ENCODE measurements around the gene U2AF1.
A peak's percentile ranks its signal among the peaks of the same experiment; 100 is the strongest.
"Not testable (repeated sequence)": the region's sequence is repeated elsewhere in the genome, so short reads cannot be mapped to it uniquely, and the experiment has no call there.

U2AF1 gene

GRCh38 chr21:43062955-43063664 is 44.3 kb downstream of the U2AF1 start:
- not testable (repeated sequence) for H4K20me1 ChIP-seq (ENCODE audit: insufficient read depth, low read length); H2AFZ ChIP-seq (ENCODE audit: low read depth, low read length); ATAC-seq (ENCODE audit: insufficient read depth, low read depth); DNase-seq; H3K36me3 ChIP-seq (ENCODE audit: insufficient read depth, low read length); H3K4me2 ChIP-seq (ENCODE audit: insufficient read depth, low read length); H3K9me3 ChIP-seq (ENCODE audit: insufficient read depth, low read length, severe bottlenecking); H3K79me2 ChIP-seq (ENCODE audit: insufficient read depth, low read length); H3K27me3 ChIP-seq (ENCODE audit: insufficient read depth, low read length, poor library complexity); H3K4me3 ChIP-seq (ENCODE audit: low read depth in 1 of 2, low read length in 2 of 2); H3K27ac ChIP-seq (ENCODE audit: low read length); H3K9ac ChIP-seq (ENCODE audit: low read depth, low read length); H3K4me1 ChIP-seq (ENCODE audit: insufficient read depth, low read length)

GRCh38 chr21:43053112-43053511 is 54.3 kb downstream of the U2AF1 start:
- H3K9me3 ChIP-seq (ENCODE audit: insufficient read depth, low read length, severe bottlenecking); H3K27ac ChIP-seq (ENCODE audit: low read length); H3K4me1 ChIP-seq (ENCODE audit: insufficient read depth, low read length); H4K20me1 ChIP-seq (ENCODE audit: insufficient read depth, low read length); H3K27me3 ChIP-seq (ENCODE audit: insufficient read depth, low read length, poor library complexity); H3K9ac ChIP-seq (ENCODE audit: low read depth, low read length); H3K4me2 ChIP-seq (ENCODE audit: insufficient read depth, low read length); H3K36me3 ChIP-seq (ENCODE audit: insufficient read depth, low read length); H3K4me3 ChIP-seq (ENCODE audit: low read depth in 1 of 2, low read length in 2 of 2); DNase-seq; H3K79me2 ChIP-seq (ENCODE audit: insufficient read depth, low read length); ATAC-seq (ENCODE audit: insufficient read depth, low read depth); H2AFZ ChIP-seq (ENCODE audit: low read depth, low read length): not testable (repeated sequence)

- peak overlapping the region; percentile 33; the same call in 1 of the 2 replicates for H3K4me2 ChIP-seq (ENCODE audit: insufficient read depth, low read length)
These were observed 61.2 kb downstream of the U2AF1 start for GRCh38 chr21:43045876-43046821.

GRCh38 chr21:43045165-43045875 is 62.0 kb downstream of the U2AF1 start:
- Histone ChIP-seq H3K9ac (ENCODE audit: low read depth, low read length) (0 out of 2 replicates have a peak overlapping the region, but pooled peaks have one; percentile 36), H3K4me2 (ENCODE audit: insufficient read depth, low read length) (0 out of 2 replicates have a peak overlapping the region, but pooled peaks have one; percentile 28), H3K4me1 (ENCODE audit: insufficient read depth, low read length) (peaks cover 11% of the 10 kb centered on the region), H3K27ac (ENCODE audit: low read length) (peak overlapping the region; percentile 68)
- not testable (repeated sequence) for H2AFZ ChIP-seq (ENCODE audit: low read depth, low read length); H3K9me3 ChIP-seq (ENCODE audit: insufficient read depth, low read length, severe bottlenecking); H3K4me3 ChIP-seq (ENCODE audit: low read depth in 1 of 2, low read length in 2 of 2); H4K20me1 ChIP-seq (ENCODE audit: insufficient read depth, low read length); H3K79me2 ChIP-seq (ENCODE audit: insufficient read depth, low read length); H3K27me3 ChIP-seq (ENCODE audit: insufficient read depth, low read length, poor library complexity); H3K36me3 ChIP-seq (ENCODE audit: insufficient read depth, low read length)
- TF ChIP-seq CTCF (IDR thresholded peaks at IDR 0.05; ENCODE audit: borderline replicate concordance, extremely low read depth, low read length, poor library complexity, severe bottlenecking) = peak; percentile 3
- peak; percentile 91 for ATAC-seq (ENCODE audit: insufficient read depth, low read depth)
- peak; percentile 61 for DNase-seq

More at GRCh38 chr21:43045876-43046821, 61.2 kb downstream of the U2AF1 start:
- DNase-seq (peak; percentile 25), ATAC-seq (ENCODE audit: insufficient read depth, low read depth) (peak; percentile 47)
- H3K79me2 ChIP-seq (ENCODE audit: insufficient read depth, low read length); H3K27me3 ChIP-seq (ENCODE audit: insufficient read depth, low read length, poor library complexity); H3K4me3 ChIP-seq (ENCODE audit: low read depth in 1 of 2, low read length in 2 of 2); H2AFZ ChIP-seq (ENCODE audit: low read depth, low read length); H3K9me3 ChIP-seq (ENCODE audit: insufficient read depth, low read length, severe bottlenecking); H3K36me3 ChIP-seq (ENCODE audit: insufficient read depth, low read length); H4K20me1 ChIP-seq (ENCODE audit: insufficient read depth, low read length): not testable (repeated sequence)
- H3K4me1 ChIP-seq (ENCODE audit: insufficient read depth, low read length) = peaks cover 11% of the 10 kb centered on the region
- 0 out of 2 replicates have a peak overlapping the region, but pooled peaks have one; percentile 36 for H3K9ac ChIP-seq (ENCODE audit: low read depth, low read length)
- H3K27ac ChIP-seq (ENCODE audit: low read length) = peak overlapping the region; percentile 68

GRCh38 chr21:43044547-43044946 is 62.8 kb downstream of the U2AF1 start:
- not testable (repeated sequence) for H3K36me3 ChIP-seq (ENCODE audit: insufficient read depth, low read length); H3K79me2 ChIP-seq (ENCODE audit: insufficient read depth, low read length); ATAC-seq (ENCODE audit: insufficient read depth, low read depth); H3K9ac ChIP-seq (ENCODE audit: low read depth, low read length); H3K4me2 ChIP-seq (ENCODE audit: insufficient read depth, low read length); H2AFZ ChIP-seq (ENCODE audit: low read depth, low read length); H3K9me3 ChIP-seq (ENCODE audit: insufficient read depth, low read length, severe bottlenecking); H3K27me3 ChIP-seq (ENCODE audit: insufficient read depth, low read length, poor library complexity); H4K20me1 ChIP-seq (ENCODE audit: insufficient read depth, low read length); H3K27ac ChIP-seq (ENCODE audit: low read length); H3K4me3 ChIP-seq (ENCODE audit: low read depth in 1 of 2, low read length in 2 of 2)
- DNase-seq = peak; percentile 10
- peaks cover 11% of the 10 kb centered on the region for H3K4me1 ChIP-seq (ENCODE audit: insufficient read depth, low read length)

- not testable (repeated sequence) for H3K36me3 ChIP-seq (ENCODE audit: insufficient read depth, low read length)
These were observed 64.1 kb downstream of the U2AF1 start for GRCh38 chr21:43043291-43043690.

More at GRCh38 chr21:43043291-43043690, 64.1 kb downstream of the U2AF1 start:
- H4K20me1 ChIP-seq (ENCODE audit: insufficient read depth, low read length); H3K9ac ChIP-seq (ENCODE audit: low read depth, low read length); H3K27me3 ChIP-seq (ENCODE audit: insufficient read depth, low read length, poor library complexity); H3K79me2 ChIP-seq (ENCODE audit: insufficient read depth, low read length); H3K27ac ChIP-seq (ENCODE audit: low read length); ATAC-seq (ENCODE audit: insufficient read depth, low read depth); H2AFZ ChIP-seq (ENCODE audit: low read depth, low read length); H3K4me3 ChIP-seq (ENCODE audit: low read depth in 1 of 2, low read length in 2 of 2); DNase-seq; H3K4me2 ChIP-seq (ENCODE audit: insufficient read depth, low read length); H3K9me3 ChIP-seq (ENCODE audit: insufficient read depth, low read length, severe bottlenecking): not testable (repeated sequence)
- H3K4me1 ChIP-seq (ENCODE audit: insufficient read depth, low read length) = peaks cover 11% of the 10 kb centered on the region
